Activated CD4-positive, CD25-positive, alpha-beta regulatory T cell (primary cell): ENCODE results near the gene ATAD3B.
A peak's percentile ranks its signal among the peaks of the same experiment; 100 is the strongest.
"Not testable (repeated sequence)": the region's sequence is repeated elsewhere in the genome, so short reads cannot be mapped to it uniquely, and the experiment has no call there.

ENCODE experiments used
- DNase-seq, 4 experiments: peaks; one replicate each; lab custom pipeline; 2025; lab: John Stamatoyannopoulos, UW

ATAD3B gene

DNA sequence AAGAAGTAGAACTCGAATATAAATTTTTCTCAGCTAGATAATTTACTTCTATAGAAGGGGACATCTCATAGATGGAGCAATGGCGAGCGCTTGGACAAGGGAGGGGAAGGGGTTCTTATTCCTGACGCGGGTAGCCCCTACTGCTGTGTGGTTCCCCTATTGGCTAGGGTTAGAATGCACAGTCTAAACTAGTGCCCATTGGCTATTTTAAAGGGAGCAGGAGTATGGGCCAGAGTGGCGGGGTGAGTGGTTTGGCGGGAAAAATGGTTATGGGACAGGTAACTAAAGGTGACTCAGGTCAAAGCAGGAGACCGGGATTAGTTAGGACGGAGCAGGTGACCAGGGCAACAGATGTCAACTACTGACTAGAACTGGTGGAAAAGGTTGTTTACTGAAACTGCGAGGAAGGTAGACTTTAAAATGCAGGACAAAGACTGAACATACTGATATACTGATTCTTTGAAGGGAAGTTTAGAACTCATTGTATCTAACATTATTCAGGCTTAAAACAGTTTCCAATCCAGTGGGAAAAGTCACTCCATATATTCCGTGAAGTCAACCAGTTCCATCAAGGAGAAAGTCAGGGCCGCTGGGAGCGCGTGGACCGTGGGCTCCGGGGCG, 39.5 kb downstream of the ATAD3B start:
- DNase-seq = no peak

DNA sequence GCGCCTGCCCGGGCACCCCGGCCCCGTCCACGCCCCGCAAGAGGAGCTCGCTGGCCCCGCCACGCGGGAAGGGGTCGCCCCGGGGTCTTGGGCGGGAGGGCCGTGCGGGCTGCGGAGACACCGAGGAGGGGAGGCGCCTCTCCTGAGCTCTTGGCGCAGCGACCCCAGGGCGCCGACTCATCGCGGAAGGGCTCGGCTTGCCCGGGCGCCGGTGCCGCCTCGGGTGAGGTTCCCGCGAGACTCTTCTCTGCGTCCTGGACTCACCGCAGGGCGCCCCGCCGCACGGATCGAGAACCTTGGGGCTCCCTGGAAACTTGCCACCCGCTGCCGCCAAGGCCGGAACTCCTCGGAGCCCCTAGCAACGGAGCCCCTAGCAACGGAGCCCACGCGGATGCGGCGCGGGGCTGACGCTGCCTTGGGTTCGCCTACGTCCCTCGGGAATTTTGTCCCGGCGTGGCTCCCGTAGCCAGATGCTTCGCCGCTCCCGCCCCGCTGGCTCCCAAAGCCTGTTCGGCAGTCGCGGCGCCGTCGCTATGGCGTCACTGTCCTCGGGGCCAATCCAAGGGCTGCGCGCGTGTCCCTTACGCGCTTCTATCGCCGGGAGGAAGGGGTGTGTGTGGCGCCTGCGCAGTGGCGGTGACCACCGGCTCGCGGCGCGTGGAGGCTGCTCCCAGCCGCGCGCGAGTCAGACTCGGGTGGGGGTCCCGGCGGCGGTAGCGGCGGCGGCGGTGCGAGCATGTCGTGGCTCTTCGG, 40.1 kb downstream of the ATAD3B start, which contains the start of gene ATAD3A:
Gene ATAD3A, plus strand, starts transcription at position 630 of the 753 bp plus-strand sequence. Its CDS starts 107 bp downstream, at position 737.
- peak; percentile 89 to 93 (median 92) for DNase-seq

DNA sequence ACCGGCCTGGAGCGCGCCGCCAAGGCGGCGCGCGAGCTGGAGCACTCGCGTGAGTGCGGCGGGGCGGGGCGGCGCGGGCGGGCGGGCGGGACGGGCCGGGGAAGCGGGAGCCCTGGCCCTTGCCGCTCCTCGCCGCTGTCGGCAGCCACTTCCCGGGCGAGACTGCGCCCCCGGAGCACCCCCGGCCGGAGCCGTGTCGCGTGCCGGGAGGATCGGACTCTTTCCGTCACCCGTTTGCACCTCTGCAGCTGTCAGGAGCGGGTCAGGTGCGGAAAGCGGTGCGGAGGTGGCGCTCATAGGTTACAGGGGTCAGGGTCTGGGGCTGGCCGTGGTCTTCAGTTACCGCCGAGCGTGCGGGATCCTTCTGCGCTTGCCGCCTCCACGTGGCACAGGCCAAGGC, 40.9 kb downstream of the ATAD3B start:
- not testable (repeated sequence) for DNase-seq

DNA sequence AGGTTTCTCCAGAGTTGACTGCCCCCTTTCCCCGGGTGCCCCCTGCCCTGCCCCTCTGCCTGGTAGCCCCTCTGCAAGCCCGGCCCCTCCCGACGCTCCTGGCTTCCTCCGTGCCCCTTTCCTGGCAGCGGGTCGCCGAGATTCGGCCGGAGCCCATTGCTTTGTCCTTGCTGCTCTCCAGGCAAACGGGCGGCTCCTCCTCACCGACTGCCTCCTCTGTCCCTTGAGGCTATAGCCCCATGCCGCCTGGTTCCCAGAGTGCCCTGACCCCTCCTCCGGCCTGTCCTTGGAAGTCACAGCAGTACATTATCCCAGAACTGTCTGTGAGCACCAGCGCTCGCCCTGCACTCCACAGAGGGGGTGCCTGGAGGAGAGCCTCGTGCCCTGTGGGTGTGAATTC, 42.1 kb downstream of the ATAD3B start:
- not testable (repeated sequence) for DNase-seq

DNA sequence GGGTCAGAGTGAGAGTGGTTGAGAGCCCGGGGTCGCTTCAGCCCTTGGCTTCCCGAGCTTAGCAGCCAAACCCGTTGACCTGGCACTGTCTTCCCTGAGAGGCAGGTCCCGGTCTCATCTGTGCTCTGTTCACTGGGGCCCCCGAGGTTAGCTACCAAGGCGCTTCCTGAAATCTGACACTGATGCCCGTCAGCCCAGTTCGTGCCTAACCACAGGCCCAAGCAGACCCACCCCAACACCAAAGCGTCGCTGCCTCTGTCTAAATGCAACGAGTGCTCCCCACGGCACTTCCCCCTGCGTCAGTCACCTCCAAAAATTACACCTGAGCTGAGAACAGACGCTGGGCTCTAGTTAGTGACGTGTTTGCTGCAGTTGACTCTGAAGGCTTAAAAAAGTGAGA, 42.8 kb downstream of the ATAD3B start:
- not testable (repeated sequence) for DNase-seq

DNA sequence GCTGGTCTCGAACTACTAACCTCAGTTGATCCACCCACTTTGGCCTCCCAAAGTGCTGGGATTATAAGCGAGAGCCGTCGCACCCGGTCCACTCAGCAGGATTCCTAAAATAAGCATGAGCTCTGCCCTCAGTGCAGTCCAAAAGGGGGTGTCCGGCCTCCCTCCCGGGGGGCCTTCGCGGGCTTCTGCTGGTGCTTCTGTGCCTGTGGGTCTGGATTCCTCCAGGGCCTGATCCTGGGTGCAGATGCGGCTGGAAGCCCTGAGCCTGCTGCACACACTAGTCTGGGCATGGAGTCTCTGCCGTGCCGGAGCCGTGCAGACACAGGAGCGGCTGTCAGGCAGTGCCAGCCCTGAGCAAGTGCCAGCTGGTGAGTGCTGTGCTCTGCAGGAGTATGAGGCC, 45.4 kb downstream of the ATAD3B start:
- not testable (repeated sequence) for DNase-seq

DNA sequence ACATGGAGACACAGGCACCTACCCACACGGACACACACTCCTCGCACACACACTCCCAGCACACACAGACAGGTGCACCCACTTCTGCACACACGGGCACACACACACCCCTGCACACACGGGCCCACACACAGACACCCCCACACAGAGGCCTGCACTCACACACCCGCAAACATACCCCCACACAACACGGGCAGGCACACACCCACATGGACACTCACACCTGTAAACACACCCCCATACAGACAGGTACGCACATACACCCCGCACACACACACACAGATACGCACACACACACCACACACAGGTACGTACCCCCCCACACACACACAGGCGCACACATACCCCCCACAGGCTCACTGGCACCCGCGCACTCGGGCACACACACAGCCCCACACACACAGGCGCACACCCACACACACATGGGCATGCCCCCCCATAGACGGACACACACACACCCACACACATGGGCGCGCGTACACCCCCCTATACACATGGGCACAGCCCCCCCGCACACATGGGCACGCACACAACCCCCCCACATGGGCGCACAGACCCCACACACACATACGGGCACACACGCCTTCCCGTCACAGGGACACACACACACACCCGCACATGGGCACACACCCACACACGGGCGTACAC, 46.5 kb downstream of the ATAD3B start:
- DNase-seq = no peak

DNA sequence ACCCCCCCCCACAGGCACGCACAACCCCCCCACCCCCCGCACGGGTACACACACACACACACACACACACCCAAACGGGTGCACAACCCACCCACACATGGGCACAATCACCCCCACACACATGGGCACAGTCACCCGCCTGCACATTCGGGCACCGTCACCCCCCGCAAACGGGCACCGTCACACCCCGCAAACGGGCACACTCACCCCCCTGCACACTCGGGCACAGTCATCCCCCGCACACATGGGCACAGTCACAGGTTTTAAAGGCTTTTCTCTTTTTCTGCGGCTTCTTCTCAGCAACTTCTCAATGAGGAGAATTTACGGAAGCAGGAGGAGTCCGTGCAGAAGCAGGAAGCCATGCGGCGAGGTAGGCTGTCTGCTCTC, 47.0 kb downstream of the ATAD3B start:
- not testable (repeated sequence) for DNase-seq

DNA sequence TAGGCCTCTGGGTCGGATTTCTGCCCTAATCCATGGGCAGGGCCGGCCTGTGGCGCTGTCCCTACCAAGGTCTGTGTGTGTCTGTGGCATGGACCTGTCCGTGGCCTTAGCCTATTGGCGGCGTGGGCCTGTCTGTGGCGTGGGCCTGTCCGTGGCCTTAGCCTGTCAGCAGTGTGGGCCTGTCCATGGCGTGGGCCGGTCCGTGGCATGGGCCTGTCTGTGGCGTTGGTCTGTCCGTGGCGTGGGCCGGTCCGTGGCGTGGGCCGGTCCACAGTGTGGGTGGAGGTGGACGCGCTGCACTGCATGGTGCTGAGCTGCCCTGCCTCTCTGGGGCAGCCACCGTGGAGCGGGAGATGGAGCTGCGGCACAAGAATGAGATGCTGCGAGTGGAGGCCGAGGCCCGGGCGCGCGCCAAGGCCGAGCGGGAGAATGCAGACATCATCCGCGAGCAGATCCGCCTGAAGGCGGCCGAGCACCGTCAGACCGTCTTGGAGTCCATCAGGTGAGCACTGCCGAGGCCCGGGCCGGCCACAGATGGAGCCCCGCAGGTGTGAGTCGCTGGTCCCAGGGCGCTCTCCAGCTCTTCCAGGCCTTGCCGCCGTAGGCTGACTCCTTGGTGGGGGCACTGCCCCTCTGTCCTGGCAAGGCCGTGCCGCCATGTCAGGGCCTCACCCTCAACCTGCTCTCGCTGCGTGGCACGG, 48.4 kb downstream of the ATAD3B start:
- not testable (repeated sequence) for DNase-seq

DNA sequence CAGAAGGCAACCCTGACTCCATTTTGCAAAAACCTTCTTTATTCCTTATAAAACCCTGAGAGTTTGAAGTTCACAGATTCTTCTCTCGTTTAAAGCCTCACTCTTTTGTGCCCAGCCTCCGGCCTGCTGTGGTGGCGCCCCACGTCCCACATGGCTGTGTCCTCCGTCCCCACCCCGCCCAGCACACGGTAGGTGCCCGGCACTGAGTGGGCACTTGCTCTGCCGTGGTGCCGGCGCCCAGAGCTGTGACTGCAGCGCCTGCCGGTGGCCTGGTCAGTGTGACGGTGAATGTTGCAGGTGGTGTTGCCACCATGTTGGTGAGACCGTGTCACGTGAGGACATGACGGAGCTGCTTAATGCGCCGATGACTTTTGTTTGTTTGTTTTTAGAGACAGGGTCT, 49.8 kb downstream of the ATAD3B start:
- no peak for DNase-seq

DNA sequence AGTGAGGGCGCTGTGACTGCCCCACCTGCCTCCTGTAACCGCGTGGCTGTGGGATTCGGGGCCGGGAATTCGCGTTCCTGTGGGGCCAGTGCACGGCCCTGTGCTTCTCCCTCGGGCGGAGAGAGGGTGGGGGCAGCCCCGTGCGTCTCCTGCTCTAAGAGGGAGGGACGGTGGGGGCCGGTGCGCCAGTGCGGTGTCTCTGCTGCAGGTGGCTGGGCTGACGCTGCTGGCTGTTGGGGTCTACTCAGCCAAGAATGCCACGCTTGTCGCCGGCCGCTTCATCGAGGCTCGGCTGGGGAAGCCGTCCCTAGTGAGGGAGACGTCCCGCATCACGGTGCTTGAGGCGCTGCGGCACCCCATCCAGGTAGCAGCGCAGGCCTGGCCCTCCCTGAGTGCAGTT, 51.0 kb downstream of the ATAD3B start:
- DNase-seq = not testable (repeated sequence)

DNA sequence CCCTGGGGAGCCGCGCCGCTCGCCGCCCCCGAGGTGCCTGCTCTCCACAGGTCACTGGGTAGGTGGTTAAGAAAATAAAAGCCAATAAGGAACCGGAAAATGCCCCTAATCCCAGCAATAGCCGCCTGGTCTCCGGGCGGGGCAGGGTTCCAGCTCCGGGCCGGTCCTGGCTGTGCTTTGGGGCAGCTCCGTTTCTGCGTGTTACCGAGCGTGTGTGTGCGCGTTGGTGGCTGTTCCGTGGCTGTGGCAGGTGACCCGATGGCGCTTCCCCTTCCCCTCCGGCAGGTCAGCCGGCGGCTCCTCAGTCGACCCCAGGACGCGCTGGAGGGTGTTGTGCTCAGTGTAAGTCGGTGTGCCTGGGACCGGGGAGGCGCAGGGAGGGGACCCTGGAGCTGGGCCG, 51.7 kb downstream of the ATAD3B start:
- not testable (repeated sequence) for DNase-seq

DNA sequence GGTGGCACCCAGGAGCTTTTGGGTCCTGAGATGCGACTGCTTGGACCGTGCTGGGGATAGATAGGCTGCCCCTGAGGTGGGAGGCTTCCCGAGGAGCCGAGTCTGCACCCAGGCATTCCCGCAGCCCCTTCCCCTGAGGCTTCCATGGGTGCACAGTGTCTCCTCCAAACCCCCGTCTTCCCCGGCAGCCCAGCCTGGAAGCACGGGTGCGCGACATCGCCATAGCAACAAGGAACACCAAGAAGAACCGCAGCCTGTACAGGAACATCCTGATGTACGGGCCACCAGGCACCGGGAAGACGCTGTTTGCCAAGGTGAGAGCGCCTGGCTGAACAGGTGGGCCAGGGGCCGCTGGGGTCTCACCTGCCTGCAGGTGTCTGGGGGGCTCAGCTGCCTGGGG, 52.1 kb downstream of the ATAD3B start:
- DNase-seq = not testable (repeated sequence)

DNA sequence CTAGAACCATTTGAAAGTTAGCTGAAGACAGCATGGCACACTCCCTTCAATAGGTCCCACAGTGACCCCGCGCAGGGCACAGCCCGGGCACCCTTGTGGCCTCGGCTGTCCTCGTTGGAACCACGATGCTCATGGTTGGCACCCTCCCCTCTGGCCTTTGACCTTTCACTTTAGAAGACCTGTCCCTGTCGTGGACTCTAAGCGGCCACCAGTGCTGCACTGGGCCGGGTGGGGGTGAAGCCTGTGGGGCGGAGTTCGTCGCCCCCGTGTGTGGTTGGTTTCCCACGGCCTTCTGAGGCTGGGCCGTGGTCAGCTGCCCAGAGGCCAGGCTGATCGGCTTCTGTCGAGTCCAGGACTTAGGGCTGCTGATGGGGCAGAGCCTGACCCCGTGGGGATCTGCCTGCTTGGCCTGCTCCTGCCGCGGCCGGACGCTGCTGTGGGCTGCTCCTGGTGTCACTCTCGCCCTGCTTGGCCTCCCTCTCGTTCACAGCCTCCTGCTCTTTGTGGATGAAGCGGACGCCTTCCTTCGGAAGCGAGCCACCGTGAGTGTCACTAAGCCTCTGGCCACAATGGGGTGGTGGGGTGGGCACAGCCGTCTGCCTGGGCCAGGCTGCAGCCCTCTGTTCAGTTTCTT, 53.3 kb downstream of the ATAD3B start:
- not testable (repeated sequence) for DNase-seq

DNA sequence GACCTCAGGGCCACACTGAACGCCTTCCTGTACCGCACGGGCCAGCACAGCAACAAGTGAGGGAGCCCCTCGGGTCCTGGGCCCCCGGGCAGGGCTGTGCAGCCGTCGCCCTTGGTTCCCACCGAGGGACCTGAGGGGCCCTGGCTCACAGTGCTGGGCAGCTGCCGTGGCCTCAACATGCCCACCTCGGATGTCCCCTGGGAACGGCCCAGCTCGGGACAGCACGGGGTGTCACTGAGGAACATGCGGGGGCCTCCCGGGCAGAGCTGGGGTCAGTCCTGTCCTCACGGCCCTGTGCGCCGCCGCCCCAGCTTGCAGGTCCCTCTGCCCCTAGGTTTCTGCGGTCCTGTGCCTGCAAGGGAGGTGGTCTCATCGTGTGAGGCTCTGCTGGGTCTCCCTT, 54.9 kb downstream of the ATAD3B start:
- not testable (repeated sequence) for DNase-seq

DNA sequence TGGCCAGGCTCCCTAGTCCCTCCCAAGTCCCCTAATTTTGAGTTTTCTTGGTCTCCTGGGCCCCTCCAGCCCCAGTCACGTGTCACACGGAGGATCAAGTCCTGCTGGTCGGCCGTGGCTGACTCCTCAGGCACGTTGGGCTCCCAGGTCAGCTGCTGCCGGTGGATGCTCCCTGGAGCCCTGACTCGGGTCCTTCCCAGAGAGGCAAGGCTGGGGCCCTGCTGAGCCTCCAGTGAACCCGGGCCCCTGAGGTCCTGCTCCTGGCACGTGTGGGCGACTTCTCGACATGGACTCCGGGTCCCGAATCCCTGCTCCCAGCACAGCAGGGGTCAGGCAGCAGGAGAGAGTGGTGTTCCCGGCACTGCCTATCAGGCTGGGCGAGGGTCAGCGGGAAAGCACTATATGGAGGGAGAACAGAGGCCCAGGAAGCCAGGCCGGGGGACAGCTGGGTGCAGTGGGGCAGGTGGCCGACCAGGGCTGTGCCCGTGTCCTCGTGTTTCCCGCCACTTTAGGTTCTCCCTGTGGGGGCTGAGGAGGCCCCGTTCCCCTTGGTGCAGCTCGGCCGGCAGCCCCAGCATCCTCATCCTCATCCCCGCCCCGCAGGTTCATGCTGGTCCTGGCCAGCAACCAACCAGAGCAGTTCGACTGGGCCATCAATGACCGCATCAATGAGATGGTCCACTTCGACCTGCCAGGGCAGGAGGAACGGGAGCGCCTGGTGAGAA, 55.7 kb downstream of the ATAD3B start:
- no peak for DNase-seq

DNA sequence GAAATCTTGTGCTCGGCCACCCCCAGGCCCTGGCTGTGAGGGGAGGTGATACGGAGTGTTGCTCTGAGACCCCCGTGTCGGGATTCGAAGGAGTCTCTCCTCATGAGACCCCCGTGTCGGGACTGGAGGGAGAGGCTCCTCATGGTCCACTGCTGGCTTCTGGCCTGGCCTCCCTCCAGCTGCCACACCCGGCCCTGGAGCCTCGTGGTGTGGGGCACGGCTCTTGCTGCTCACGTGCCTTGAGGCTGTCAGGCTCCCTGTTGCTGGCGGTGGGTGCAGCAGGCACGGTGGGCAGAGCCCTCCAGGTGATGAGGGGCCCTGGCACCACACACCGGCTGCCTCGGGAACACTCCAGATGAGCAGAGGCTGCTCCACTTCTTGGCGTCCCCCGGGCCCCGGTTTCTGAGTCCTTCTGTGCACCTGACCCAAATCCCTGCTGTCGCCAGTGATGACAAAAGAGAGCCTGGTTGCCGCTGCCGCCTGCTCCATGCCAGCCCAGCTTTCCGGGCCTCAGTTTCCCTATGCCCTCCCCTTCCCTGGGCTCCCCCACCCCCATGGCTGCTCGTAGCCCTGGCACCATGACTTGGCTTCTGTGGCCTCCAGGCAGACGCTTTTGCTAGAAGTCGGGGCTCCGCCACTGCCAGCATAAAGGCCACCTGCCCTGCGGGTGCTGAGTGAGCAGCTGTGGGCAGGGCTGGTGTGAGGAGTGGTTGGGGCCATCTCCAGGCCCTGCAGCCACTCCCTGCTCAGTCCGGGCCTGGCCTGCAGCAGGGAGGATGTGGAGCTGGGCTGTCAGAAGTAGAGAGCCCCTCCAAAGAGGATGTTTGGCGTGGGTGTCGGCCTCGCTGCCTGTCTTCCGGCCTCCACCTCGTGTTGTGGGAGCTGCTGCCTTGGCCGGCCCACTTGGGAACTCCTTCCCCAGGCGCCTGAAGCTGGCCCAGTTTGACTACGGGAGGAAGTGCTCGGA, 57.0 kb downstream of the ATAD3B start:
- no peak for DNase-seq

DNA sequence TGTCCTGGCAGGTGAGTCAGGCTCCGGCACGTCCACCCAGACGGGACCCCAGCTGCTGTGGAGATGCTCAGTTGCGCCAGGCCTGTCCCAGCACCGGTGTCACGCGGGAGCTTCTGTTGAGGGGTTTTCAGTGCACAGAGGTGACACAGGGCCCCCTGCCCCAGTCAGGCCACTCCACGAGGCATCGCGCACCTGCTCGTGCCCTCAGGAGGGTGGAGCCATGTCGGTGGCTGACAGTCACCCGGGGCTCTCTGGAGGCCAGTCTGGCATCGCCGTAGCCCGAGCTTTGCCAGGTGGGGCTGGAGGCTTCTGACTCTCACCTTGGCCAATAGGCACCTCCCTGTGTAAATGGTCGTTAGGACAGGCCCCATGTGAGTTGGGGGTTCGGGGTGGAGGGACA, 57.8 kb downstream of the ATAD3B start:
- no peak for DNase-seq

DNA sequence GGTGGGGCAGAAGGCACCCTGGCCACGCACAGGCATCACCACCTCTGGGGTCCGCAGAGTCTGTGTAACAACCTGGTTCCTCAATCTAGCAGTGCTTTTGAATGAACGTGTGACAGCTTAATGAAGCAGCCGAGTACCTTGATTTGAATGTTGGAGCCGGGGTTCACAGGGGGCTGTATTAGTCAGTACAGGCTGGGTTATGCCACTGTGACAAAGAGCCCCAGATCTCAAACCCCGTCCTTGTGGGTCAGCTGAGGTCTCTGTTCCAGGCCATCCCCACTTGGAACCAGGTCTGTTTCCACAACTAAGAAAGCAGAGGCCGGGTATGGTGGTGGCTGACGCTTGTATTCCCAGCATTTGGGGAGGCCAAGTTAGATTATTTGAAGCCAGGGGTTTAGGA, 58.4 kb downstream of the ATAD3B start:
- DNase-seq = no peak

DNA sequence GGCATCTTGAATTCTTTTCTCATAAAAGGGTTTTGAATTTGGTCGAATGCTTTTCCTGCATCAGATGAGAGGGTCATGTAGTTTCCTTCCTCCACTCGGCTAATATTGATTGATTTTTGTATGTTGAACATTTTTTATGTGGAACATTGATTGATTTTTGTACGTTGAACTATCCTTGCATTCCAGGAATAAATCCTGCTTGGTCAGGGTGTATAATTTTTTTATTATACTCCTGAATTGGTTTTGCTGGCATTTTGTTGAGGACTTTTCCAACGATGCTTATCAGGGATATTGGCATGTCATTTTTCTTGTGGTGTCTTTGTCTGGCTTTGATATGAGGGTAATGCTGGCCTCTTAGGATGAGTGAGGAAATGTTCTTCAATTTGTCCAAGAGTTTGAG, 60.4 kb downstream of the ATAD3B start:
- DNase-seq = no peak
